Stomach (tissue), 4 donors: ENCODE results near the gene IQSEC1.

Source experiments
- CTCF ChIP-seq, 7 experiments: fragments of 450-650 bp in 4 of 7; fragments of 200-600 bp in 3 of 7; sonication (generic) in 3 of 7; IDR thresholded peaks; one replicate each; pipeline ENCODE4 v1.5.1; 2016 to 2019; ENCODE audit warnings: antibody characterized with exemption in 7 of 7, control low read depth in 2 of 7, mild to moderate bottlenecking in 1 of 7
- EP300 ChIP-seq: sonication (generic); formaldehyde crosslinking; IDR thresholded peaks from one replicate; pipeline ENCODE4 v1.6.1; 2017; ENCODE audit warnings: antibody characterized with exemption
- POLR2A ChIP-seq, 4 donors: fragments of 450-650 bp; IDR thresholded peaks; one replicate each; pipeline ENCODE4 v1.6.1; 2016; ENCODE audit warnings: antibody characterized with exemption in 4 of 4, control low read depth in 2 of 4, mild to moderate bottlenecking in 1 of 4, moderate library complexity in 1 of 4
- POLR2AphosphoS5 ChIP-seq, 3 donors: sonication (generic); formaldehyde crosslinking; IDR thresholded peaks; one replicate each; pipeline ENCODE4 v1.6.1; 2016; ENCODE audit warnings: antibody characterized with exemption in 3 of 3

- TF ChIP-seq POLR2A (IDR thresholded peaks at IDR 0.05): no peak
- TF ChIP-seq CTCF (IDR thresholded peaks at IDR 0.05): no peak
- no peak for TF ChIP-seq POLR2AphosphoS5 (IDR thresholded peaks at IDR 0.05)
- TF ChIP-seq EP300: no peak
These were observed 10.0 kb downstream of the IQSEC1 start for GRCh38 chr3:13063225-13063624.
